Measurements from ENCODE around the gene ISCA2.

Gene ISCA2

DNA sequence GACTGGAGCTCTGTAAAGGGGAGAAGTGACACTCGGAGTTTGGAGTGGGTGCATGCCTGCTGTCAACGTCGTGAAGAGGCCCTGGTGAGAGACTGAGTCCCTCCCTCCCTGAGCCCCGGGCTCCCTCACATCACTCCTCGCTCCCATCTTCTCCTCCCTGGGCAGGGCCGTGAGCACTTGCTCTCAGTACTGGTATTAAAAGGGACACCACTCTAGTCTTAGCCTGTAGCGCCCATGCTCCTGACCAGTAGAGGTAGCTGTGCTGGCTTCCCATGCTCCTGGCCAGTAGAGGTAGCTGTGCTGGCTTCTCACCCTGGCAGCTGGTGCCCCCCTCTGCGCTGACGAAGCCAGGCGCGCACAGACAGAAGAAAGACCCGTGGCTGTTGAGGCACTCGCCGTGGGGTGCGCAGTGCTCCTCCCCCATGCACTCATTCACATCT lies 14.7 kb downstream of the ISCA2 start:
- TF ChIP-seq CTCF (IDR thresholded peaks at IDR 0.05; ENCODE audit: low read length, missing control alignments), result peak; percentile 49
- DNase-seq (ENCODE audit: low read depth), result peak; percentile 20
- H3K4me3 ChIP-seq (replicated peaks; ENCODE audit: low read depth, low read length), result no peak overlapping the region

GRCh38 chr14:74508844-74509428 lies 15.4 kb downstream of the ISCA2 start:
- TF ChIP-seq CTCF (IDR thresholded peaks at IDR 0.05; ENCODE audit: low read length, missing control alignments), result no peak
- DNase-seq (ENCODE audit: low read depth), result no peak
- H3K4me3 ChIP-seq (replicated peaks; ENCODE audit: low read depth, low read length), result no peak overlapping the region

- TF ChIP-seq CTCF (IDR thresholded peaks at IDR 0.05; ENCODE audit: low read length, missing control alignments), result no peak
- DNase-seq (ENCODE audit: low read depth), result no peak
- no peak overlapping the region for H3K4me3 ChIP-seq (replicated peaks; ENCODE audit: low read depth, low read length)
Observed at GRCh38 chr14:74509587-74510222, 16.1 kb downstream of the ISCA2 start.

DNA sequence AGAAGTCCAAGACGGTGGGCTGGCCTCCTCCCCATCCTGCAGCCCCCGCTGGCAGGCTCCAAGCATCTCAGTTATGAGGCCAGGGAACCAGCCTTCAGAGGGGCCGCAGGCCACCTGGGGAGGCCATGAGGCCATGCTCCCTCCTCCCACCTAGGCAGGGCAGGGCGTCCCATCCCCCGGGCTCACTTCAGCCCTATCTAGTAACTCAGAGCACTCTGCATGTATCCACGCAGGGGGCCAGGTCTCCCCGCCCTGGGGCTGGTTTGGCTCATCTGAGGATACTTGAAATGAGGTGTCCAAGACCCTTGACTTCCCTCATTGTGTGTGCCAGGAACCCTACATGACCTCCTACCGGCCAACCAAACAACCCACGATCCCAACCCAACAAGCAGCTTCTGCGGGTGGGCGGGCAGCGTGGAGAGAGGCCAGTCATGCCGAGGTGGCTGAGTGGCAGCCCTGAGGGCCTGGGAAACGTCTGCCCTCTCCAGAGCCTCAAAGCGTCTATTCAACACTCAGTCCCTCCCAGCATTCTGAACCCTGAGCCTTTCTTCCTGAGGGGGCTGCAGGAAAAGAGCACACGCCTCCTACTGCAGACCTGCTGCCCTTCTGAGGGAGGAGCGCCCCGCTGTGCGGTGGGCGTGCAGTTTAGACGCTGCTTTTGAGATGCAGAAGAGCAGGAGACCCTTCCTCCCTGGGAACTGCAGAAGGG lies 16.8 kb downstream of the ISCA2 start:
- no peak overlapping the region for H3K4me3 ChIP-seq (replicated peaks; ENCODE audit: low read depth, low read length)
- TF ChIP-seq CTCF (IDR thresholded peaks at IDR 0.05; ENCODE audit: low read length, missing control alignments), result no peak
- DNase-seq (ENCODE audit: low read depth), result peak; percentile 27

DNA sequence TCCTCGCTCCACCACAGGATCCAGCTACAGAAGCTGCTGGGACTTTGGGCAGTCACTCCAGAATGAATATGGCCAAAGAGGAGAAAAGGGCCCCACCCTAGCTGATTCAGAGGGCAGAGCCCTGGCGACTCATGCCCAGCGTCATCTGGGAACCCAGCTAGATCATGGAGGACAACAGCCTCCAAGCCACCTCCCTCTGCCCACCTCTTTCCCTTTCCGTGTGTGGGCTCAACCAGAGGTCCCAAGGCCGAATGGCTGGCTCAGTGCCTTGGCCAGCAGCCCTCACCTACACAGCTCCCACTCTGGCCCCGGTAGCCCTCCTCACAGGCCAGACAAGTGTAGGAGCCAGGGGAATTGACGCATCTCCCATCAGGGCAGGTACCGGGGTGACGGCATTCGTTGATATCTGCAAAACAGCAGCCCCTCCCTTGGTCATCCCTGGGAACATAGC lies 17.4 kb downstream of the ISCA2 start:
- no peak for TF ChIP-seq CTCF (IDR thresholded peaks at IDR 0.05; ENCODE audit: low read length, missing control alignments)
- no peak overlapping the region for H3K4me3 ChIP-seq (replicated peaks; ENCODE audit: low read depth, low read length)
- DNase-seq (ENCODE audit: low read depth), result peak; percentile 48

DNA sequence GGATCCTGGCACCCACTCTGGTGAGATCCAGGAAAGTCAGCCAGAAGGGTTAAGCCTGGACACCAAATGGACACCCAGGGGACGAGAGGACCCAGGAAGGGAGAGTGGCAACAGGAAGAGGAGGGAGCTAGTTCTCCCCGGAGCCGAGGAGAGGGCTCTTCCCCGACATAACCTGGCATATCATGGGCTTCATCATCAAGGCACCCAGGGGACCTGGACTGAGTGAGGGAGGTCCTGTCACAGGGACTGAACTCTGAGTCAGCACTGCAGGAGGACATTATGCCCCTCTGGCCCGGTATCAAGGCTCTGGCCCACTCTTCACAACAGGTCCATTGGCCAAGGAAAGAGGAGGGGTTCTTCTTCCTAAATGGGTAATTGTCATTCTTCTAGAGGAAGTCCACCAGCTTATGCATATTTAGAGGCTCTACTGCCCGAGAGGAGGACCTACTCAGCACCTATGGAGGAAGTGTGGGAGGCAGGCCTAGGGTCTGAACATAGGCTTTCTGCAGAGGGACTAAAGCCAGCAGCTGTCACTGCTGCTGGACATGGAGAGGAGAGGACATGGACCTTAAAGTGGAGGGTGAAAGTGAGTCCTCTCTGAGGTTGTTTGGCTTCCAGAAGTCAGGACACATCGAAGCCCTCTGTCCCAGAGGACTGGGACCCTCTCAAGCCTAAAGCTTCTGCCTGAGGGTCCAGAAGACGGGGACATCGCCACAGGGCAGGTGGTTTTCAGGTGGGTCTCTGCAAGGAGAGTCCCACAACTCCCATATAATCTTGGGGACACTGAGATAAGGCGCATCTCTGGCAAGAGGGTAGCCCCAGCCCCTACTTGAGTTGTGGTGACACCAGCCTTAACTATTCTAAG lies 18.6 kb downstream of the ISCA2 start:
- H3K4me3 ChIP-seq (replicated peaks; ENCODE audit: low read depth, low read length), result no peak overlapping the region
- DNase-seq (ENCODE audit: low read depth), result no peak
- TF ChIP-seq CTCF (IDR thresholded peaks at IDR 0.05; ENCODE audit: low read length, missing control alignments), result no peak
